ENCODE results near the gene AKAP1. TPM values are rescaled to one million over a fixed set of nuclear protein-coding genes. Genes with fewer than 3 reads are reported as not detected.
A peak's percentile ranks its signal among the peaks of the same experiment; 100 is the strongest.
"Not testable (repeated sequence)": the region's sequence is repeated elsewhere in the genome, so short reads cannot be mapped to it uniquely, and the experiment has no call there.

AKAP1 gene
- total and polyA plus RNA-seq, 9 donors = 20.0 to 45.2 (median 30.4) TPM

DNA sequence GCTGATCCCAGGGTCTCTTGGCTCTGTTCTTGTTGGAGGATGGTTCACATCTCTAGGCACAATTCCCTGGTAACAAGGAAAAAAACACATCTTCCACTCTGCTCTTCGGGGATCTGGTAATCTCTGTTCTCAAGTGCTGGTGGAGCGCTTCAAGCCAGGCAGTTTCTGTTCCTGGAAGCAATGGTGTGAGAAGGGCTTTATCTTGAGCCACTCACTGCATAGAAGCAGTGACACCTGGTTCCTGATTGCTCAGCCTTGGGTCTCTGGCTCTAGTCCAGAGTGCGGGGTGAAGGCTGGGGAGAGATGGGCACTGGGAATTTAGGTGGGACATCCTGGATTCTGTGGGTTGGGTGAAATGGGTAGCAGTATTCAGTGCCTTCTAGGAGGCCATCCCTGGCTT lies 14.1 kb downstream of the AKAP1 start:
- H3K4me1 ChIP-seq (ENCODE audit: insufficient read depth) = peaks cover 9% of the 10 kb centered on the region
- WGBS, 3 donors = 81 to 85% (median 84%) methylated on average over 3 of the region's 3 CpGs
- H3K27ac ChIP-seq = peak overlapping the region in 1 of 2 donors; percentile 23
- intact Hi-C loops (cut with DNase I) = no loop called here
- no peaks in the 10 kb centered on the region for H3K27me3 ChIP-seq
- no peak for DNase-seq
- no peaks in the 10 kb centered on the region for H3K36me3 ChIP-seq
- H3K9me3 ChIP-seq = no peaks in the 10 kb centered on the region
- TF ChIP-seq POLR2A (IDR thresholded peaks at IDR 0.05) (no peak), EP300 (IDR thresholded peaks at IDR 0.05) (no peak), CTCF (IDR thresholded peaks at IDR 0.05) (no peak)
- H3K4me3 ChIP-seq = no peak overlapping the region

DNA sequence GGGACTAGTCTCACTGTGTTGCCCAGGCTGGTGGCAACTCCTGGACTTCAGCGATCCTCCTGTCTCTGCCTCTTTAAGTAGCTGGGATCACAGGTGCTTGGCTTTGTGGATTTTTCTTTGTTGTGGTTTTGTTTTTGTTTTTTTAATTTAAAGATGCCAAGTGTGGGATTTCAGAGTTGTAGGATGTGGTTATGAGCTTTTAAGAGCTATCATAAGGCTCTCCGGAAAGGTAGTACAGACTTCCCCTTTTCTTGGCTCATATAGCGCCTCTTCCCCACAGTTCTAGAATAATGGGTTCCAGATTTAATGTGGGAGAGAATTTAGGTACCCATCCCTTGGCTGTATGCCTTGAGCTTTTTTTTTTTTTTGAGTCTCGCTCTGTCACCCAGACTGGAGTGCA lies 17.1 kb downstream of the AKAP1 start:
- H3K27me3 ChIP-seq = no peaks in the 10 kb centered on the region
- TF ChIP-seq POLR2A (IDR thresholded peaks at IDR 0.05) (no peak), EP300 (IDR thresholded peaks at IDR 0.05) (no peak), CTCF (IDR thresholded peaks at IDR 0.05) (no peak)
- H3K4me3 ChIP-seq = no peak overlapping the region
- WGBS, 3 donors = 93 to 95% (median 94%) methylated on average over 4 of the region's 4 CpGs
- H3K27ac ChIP-seq = no peak overlapping the region
- H3K9me3 ChIP-seq = no peaks in the 10 kb centered on the region
- H3K36me3 ChIP-seq = no peaks in the 10 kb centered on the region
- peaks cover 9% of the 10 kb centered on the region for H3K4me1 ChIP-seq (ENCODE audit: insufficient read depth)
- intact Hi-C loops (cut with DNase I) = no loop called here
- no peak for DNase-seq

- H3K9me3 ChIP-seq; H3K4me3 ChIP-seq; H3K27me3 ChIP-seq; H3K36me3 ChIP-seq; intact Hi-C loops (cut with DNase I); H3K27ac ChIP-seq; DNase-seq; H3K4me1 ChIP-seq (ENCODE audit: insufficient read depth): not testable (repeated sequence)
- WGBS, 3 donors = 95 to 98% (median 96%) methylated on average over 12 of the region's 12 CpGs
Measured at GRCh38 chr17:57102660-57103059, 17.6 kb downstream of the AKAP1 start.

- 81 to 83% (median 81%) methylated on average over 7 of the region's 7 CpGs for WGBS, 3 donors
- no peaks in the 10 kb centered on the region for H3K27me3 ChIP-seq
- peaks cover 3% of the 10 kb centered on the region for H3K4me1 ChIP-seq (ENCODE audit: insufficient read depth)
- H3K27ac ChIP-seq = no peak overlapping the region
- H3K4me3 ChIP-seq = no peak overlapping the region
- no peaks in the 10 kb centered on the region for H3K9me3 ChIP-seq
- intact Hi-C loops (cut with DNase I) = no loop called here
- DNase-seq = no peak
- TF ChIP-seq CTCF (IDR thresholded peaks at IDR 0.05) (no peak), POLR2A (IDR thresholded peaks at IDR 0.05) (no peak), EP300 (IDR thresholded peaks at IDR 0.05) (no peak)
- H3K36me3 ChIP-seq = no peaks in the 10 kb centered on the region
Measured at GRCh38 chr17:57104461-57105175, 19.6 kb downstream of the AKAP1 start.

GRCh38 chr17:57105591-57105990 lies 20.5 kb downstream of the AKAP1 start:
- no peak for TF ChIP-seq CTCF (IDR thresholded peaks at IDR 0.05)
- TF ChIP-seq POLR2A (IDR thresholded peaks at IDR 0.05) = no peak
- no peak for TF ChIP-seq EP300 (IDR thresholded peaks at IDR 0.05)
- intact Hi-C loops (cut with DNase I) = no loop called here
- Histone ChIP-seq H3K36me3 (no peaks in the 10 kb centered on the region), H3K4me3 (no peak overlapping the region), H3K9me3 (no peaks in the 10 kb centered on the region), H3K27ac (no peak overlapping the region), H3K27me3 (no peaks in the 10 kb centered on the region), H3K4me1 (ENCODE audit: insufficient read depth) (peaks cover 7% of the 10 kb centered on the region)
- no peak for DNase-seq
- 87 to 88% (median 87%) methylated on average over 8 of the region's 8 CpGs for WGBS, 3 donors

All from ovary (tissue), 9 donors.